MM.1S (cell line): ENCODE measurements around the gene OR10A5.
"Not testable (repeated sequence)": the region's sequence is repeated elsewhere in the genome, so short reads cannot be mapped to it uniquely, and the experiment has no call there.

Experiments used
- DNase-seq: peaks from one replicate; pipeline ENCODE4 v3.0.0-alpha.2; 2015
- H2AFZ ChIP-seq: fragments of 300-600 bp; sonication (generic); 2 replicates; pipeline ENCODE4 v1.6.0; 2016; ENCODE audit warnings: antibody characterized with exemption, low read length
- H3F3A ChIP-seq: fragments of 300-600 bp; sonication (generic); 2 replicates; pipeline ENCODE4 v1.6.1; 2016; ENCODE audit warnings: mild to moderate bottlenecking, antibody characterized with exemption, low read length, moderate library complexity, mixed read lengths; ENCODE audit not compliant: insufficient read depth
- H3K27ac ChIP-seq: fragments of 300-600 bp; sonication (generic); 2 replicates; pipeline ENCODE4 v1.5.1; 2016; ENCODE audit warnings: mild to moderate bottlenecking, low read length
- H3K27me3 ChIP-seq: fragments of 300-600 bp; sonication (generic); replicated peaks from 2 replicates; pipeline ENCODE4 v1.6.0; 2016; ENCODE audit warnings: low read length; ENCODE audit not compliant: insufficient read depth
- H3K36me3 ChIP-seq: fragments of 300-600 bp; sonication (generic); replicated peaks from 2 replicates; pipeline ENCODE4 v1.6.1; 2016; ENCODE audit warnings: mild to moderate bottlenecking, low read length, mixed read lengths; ENCODE audit not compliant: insufficient read depth
- H3K4me1 ChIP-seq: fragments of 300-600 bp; sonication (generic); 2 replicates; pipeline ENCODE4 v1.6.1; 2016; ENCODE audit warnings: low read length, mixed read lengths
- H3K4me2 ChIP-seq: fragments of 300-600 bp; sonication (generic); 2 replicates; pipeline ENCODE4 v1.6.0; 2016; ENCODE audit warnings: low read depth, low read length
- H3K4me3 ChIP-seq: fragments of 300-600 bp; sonication (generic); 2 replicates; pipeline ENCODE4 v1.5.1; 2016; ENCODE audit warnings: low read length, mixed read lengths
- H3K79me2 ChIP-seq: fragments of 300-600 bp; sonication (generic); 2 replicates; pipeline ENCODE4 v1.6.1; 2016; ENCODE audit warnings: mixed run types, low read length, mixed read lengths
- H3K9ac ChIP-seq: fragments of 300-600 bp; sonication (generic); 2 replicates; pipeline ENCODE4 v1.6.1; 2016; ENCODE audit warnings: low read length, mixed read lengths
- H3K9me2 ChIP-seq: fragments of 300-600 bp; sonication (generic); replicated peaks from 2 replicates; pipeline ENCODE4 v1.6.1; 2016; ENCODE audit warnings: mild to moderate bottlenecking, low read length, mixed read lengths; ENCODE audit not compliant: insufficient read depth
- H3K9me3 ChIP-seq: fragments of 300-600 bp; sonication (generic); replicated peaks from 2 replicates; pipeline ENCODE4 v1.6.1; 2016; ENCODE audit warnings: mild to moderate bottlenecking, low read length, mixed read lengths; ENCODE audit not compliant: insufficient read depth
- H4K20me1 ChIP-seq: fragments of 300-600 bp; sonication (generic); 2 replicates; pipeline ENCODE4 v1.6.1; 2016; ENCODE audit warnings: mild to moderate bottlenecking, low read length, moderate library complexity, mixed read lengths; ENCODE audit not compliant: insufficient read depth
- EZH2 ChIP-seq: fragments of 300-600 bp; sonication (generic); optimal IDR thresholded peaks from 2 replicates; pipeline ENCODE3; 2017; ENCODE audit warnings: low read depth, mild to moderate bottlenecking, antibody characterized with exemption, low read length, mixed read lengths
- EZH2phosphoT487 ChIP-seq: fragments of 300-600 bp; sonication (generic); IDR thresholded peaks from 2 replicates; pipeline ENCODE4 v1.6.1; 2018; ENCODE audit warnings: antibody characterized with exemption, low read length
- TF ChIP-seq, protein P1 (sequence below): fragments of 300-600 bp; sonication (generic); IDR thresholded peaks from 2 replicates; pipeline ENCODE4 v1.5.1; 2016; ENCODE audit warnings: antibody characterized with exemption, low read length, mixed read lengths

OR10A5 gene

DNA sequence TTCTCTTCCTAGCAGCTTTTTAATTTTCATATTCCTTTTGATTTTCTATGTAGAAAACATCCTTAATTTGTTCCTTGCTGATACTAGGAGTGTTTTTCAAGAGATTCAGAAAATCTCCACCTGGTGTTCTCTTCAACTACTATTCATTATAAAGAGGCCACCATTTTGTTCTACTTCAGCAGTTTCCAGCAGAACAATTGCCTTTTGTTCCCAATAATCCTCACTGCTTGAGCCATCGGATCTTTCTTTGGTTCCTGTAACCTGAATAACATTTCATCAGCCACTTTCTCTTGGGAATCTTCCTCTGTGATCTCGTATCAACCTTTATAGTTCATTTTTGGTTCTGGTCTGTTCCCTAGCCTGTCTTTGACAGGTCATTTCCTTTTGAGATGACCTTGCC, 1.8 kb upstream of the OR10A5 start:
- H3K4me2 ChIP-seq: no peak overlapping the region
- no peak overlapping the region for H2AFZ ChIP-seq
- no peaks in the 10 kb centered on the region; the same call in 1 of the 2 replicates for H3K9me2 ChIP-seq
- no peak for DNase-seq
- H3K4me3 ChIP-seq: no peak overlapping the region
- H3K36me3 ChIP-seq: no peaks in the 10 kb centered on the region
- no peak for TF ChIP-seq EZH2
- TF ChIP-seq EZH2phosphoT487: no peak
- TF ChIP-seq, protein P1, sequence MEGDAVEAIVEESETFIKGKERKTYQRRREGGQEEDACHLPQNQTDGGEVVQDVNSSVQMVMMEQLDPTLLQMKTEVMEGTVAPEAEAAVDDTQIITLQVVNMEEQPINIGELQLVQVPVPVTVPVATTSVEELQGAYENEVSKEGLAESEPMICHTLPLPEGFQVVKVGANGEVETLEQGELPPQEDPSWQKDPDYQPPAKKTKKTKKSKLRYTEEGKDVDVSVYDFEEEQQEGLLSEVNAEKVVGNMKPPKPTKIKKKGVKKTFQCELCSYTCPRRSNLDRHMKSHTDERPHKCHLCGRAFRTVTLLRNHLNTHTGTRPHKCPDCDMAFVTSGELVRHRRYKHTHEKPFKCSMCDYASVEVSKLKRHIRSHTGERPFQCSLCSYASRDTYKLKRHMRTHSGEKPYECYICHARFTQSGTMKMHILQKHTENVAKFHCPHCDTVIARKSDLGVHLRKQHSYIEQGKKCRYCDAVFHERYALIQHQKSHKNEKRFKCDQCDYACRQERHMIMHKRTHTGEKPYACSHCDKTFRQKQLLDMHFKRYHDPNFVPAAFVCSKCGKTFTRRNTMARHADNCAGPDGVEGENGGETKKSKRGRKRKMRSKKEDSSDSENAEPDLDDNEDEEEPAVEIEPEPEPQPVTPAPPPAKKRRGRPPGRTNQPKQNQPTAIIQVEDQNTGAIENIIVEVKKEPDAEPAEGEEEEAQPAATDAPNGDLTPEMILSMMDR: no peak
- H3K79me2 ChIP-seq: no peaks in the 10 kb centered on the region
- H3K27me3 ChIP-seq: no peaks in the 10 kb centered on the region
- H3K9me3 ChIP-seq: no peaks in the 10 kb centered on the region
- H4K20me1 ChIP-seq: no peaks in the 10 kb centered on the region
- H3K9ac ChIP-seq: no peak overlapping the region
- no peak overlapping the region for H3K27ac ChIP-seq
- no peaks in the 10 kb centered on the region for H3F3A ChIP-seq
- H3K4me1 ChIP-seq: no peaks in the 10 kb centered on the region

DNA sequence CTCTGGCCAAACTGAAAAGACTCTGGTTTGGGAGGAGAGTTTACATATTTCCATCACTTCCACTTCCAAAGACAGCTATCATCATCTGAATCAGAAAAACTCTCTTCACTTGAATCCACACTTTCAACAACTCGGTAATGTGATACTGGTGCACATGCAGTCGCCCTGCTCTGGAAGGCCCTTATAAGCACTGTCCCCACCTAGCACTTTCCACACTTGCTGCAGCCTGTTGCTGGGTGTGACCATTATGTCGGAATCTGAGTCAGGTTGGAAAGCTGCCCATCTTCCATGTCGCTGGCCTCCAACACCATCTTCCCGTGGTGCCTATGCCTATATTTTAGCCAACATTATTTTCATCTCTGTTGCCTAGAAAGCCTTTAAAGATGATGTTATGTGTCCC, 1.1 kb upstream of the OR10A5 start:
- no peak overlapping the region for H3K4me2 ChIP-seq
- TF ChIP-seq, protein P1: no peak
- no peak for TF ChIP-seq EZH2
- TF ChIP-seq EZH2phosphoT487: no peak
- H3K27me3 ChIP-seq: no peaks in the 10 kb centered on the region
- H3K27ac ChIP-seq: no peak overlapping the region
- no peak for DNase-seq
- H3K4me1 ChIP-seq: no peaks in the 10 kb centered on the region
- H3K9ac ChIP-seq: no peak overlapping the region
- H3K4me3 ChIP-seq: no peak overlapping the region
- no peaks in the 10 kb centered on the region for H4K20me1 ChIP-seq
- H3K9me2 ChIP-seq: no peaks in the 10 kb centered on the region; the same call in 1 of the 2 replicates
- H3K36me3 ChIP-seq: no peaks in the 10 kb centered on the region
- no peaks in the 10 kb centered on the region for H3F3A ChIP-seq
- no peak overlapping the region for H2AFZ ChIP-seq
- H3K79me2 ChIP-seq: no peaks in the 10 kb centered on the region
- no peaks in the 10 kb centered on the region for H3K9me3 ChIP-seq

DNA sequence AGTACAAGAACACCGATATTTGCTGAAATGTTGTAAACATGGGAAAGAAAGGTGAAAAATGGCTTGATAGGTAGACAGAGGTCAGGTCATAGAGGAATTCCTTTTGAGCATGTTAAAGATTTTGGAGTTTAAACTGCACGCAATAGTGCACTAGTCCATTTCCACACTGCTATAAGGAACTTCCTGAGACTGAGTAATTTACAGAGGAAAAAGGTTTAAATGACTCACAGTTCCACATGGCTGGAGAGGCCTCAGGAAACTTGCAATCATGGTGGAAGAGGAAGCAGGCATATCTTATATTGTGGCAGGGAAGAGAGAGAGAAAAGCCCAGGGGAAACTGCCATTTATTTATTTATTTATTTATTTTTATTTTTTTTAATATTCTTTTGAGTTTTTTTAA, 5.0 kb downstream of the OR10A5 start:
- no peak for DNase-seq
- no peak for TF ChIP-seq EZH2phosphoT487
- TF ChIP-seq, protein P1: no peak
- no peak for TF ChIP-seq EZH2
- Histone ChIP-seq H3K4me2 (no peak overlapping the region), H3K9ac (no peak overlapping the region), H3K4me1 (no peaks in the 10 kb centered on the region), H3K79me2 (no peaks in the 10 kb centered on the region), H3K36me3 (no peaks in the 10 kb centered on the region), H3K27ac (no peak overlapping the region), H3K9me3 (no peaks in the 10 kb centered on the region), H2AFZ (no peak overlapping the region), H4K20me1 (no peaks in the 10 kb centered on the region), H3K27me3 (no peaks in the 10 kb centered on the region), H3K4me3 (no peak overlapping the region), H3K9me2 (no peaks in the 10 kb centered on the region), H3F3A (no peaks in the 10 kb centered on the region)

DNA sequence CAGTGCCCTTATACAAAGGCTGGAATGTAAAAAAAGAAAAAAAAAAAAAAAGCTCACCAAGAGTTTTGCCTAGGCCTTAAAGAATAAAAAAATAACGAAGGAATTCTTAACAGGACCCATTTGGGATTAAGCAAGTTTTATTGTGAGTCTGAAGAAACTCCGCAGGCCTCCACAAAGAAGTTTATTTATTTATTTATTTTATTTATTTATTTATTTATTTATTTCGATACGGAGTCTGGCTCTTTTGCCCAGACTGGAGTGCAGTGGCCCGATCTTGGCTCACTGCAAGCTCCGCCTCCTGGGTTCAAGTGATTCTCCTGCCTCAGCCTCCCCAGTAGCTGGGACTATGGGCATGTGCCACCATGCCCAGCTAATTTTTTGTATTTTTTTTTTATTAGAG, 9.3 kb downstream of the OR10A5 start:
- not testable (repeated sequence) for H2AFZ ChIP-seq, DNase-seq, H3K27me3 ChIP-seq, H3K9me3 ChIP-seq, H3K79me2 ChIP-seq, H3K9ac ChIP-seq, H4K20me1 ChIP-seq, H3F3A ChIP-seq, H3K4me3 ChIP-seq, H3K27ac ChIP-seq, H3K9me2 ChIP-seq, H3K4me2 ChIP-seq, H3K36me3 ChIP-seq
- H3K4me1 ChIP-seq: peaks cover 13% of the 10 kb centered on the region
